NCI-H774 (cell line): Measurements from ENCODE around the gene POMGNT2.
"Not testable (repeated sequence)": the region's sequence is repeated elsewhere in the genome, so short reads cannot be mapped to it uniquely, and the experiment has no call there.

Source experiments
- DNase-seq: peaks from one replicate; lab custom pipeline; 2025; lab: John Stamatoyannopoulos, UW

Gene POMGNT2

DNA sequence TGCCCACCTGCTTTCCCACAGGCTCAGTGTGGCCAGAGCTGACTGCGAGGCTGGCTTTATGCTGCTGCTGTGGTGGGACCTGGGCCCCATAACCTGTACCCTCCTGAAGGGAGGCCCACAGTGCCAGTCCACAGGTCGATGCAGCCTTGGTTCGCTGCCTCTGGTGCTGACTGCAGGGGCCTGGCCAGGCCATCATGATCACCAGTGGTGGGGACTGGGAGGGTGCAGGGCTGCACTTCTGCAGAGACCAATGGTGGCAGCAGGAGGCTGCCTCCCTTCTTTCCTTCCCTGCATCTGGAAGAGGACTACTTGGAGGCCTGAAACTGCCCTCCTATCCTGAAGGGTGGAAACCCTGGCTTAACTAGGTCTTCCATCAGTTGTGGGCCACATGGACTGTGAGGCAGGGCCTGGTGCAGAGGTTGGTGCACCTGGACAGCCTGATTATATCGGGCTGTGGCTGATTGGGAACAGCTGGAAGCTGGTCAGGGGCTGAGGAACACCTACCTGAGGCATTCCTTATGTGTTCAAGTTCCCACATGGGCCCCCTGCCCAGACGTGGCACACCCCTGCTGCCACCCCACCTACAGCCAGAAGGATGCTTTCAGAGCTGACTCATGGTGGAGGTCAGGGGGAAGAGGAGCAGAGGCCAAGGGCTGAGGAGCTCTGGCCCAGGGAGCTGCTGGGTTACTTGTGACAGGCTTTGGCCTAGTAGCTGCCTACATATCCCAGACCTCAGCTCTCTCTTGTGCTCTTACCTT lies 29.8 kb downstream of the POMGNT2 start:
- no peak for DNase-seq

- no peak for DNase-seq
Measured at GRCh38 chr3:43074901-43075689, 30.8 kb downstream of the POMGNT2 start.

- DNase-seq: no peak
Measured at GRCh38 chr3:43074482-43074881, 31.4 kb downstream of the POMGNT2 start.

DNA sequence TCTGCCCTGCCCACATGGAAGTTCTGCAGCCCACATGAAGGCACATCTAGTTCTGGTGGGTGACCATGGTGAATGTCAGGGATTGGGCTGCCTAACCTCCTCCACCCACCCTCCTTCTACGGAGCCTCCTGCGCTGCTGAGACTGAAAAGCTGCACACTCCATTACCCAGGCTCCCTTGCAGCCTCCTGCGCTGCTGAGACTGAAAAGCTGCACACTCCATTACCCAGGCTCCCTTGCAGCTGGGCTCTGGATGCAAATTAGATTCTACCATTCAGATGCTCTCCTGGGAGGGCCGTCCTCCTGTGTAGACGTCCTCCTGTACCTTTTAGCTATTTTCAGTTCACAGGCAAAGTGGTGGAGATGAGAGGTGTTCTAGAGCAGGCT lies 32.1 kb downstream of the POMGNT2 start:
- no peak for DNase-seq

DNA sequence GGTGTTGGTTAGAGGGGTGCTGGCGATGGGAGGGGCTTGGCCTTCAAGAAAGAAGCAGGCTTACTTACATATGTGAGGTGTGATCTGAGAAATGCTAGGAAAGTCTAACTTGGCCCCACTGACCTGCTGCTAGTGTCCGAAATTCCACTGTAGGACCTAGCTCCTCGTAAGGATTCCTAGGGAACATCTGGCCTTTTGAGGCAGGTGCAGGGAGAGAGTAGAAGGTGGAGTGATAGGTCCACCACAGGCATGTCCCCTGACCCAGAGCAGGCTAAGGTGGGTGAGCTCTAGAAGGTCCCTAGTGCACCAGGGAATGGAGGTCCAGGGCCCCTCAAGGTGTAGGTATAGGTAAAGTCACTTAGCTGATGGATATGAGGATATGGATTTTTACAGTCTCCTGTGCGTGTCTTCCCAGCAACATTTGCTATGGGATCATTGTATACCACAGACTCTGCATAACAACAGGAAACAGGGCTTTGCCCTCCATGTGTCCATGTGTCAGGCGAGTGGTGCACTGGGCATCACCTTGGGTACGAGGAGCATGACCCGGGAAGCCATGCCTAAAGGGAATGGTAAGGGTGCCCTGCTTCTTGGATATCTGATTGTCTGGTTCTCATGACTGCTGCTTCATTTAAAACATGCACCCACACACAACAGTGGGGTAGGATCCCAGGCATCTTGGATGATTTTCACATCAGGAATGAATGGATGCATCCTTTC lies 32.6 kb downstream of the POMGNT2 start:
- no peak for DNase-seq

DNA sequence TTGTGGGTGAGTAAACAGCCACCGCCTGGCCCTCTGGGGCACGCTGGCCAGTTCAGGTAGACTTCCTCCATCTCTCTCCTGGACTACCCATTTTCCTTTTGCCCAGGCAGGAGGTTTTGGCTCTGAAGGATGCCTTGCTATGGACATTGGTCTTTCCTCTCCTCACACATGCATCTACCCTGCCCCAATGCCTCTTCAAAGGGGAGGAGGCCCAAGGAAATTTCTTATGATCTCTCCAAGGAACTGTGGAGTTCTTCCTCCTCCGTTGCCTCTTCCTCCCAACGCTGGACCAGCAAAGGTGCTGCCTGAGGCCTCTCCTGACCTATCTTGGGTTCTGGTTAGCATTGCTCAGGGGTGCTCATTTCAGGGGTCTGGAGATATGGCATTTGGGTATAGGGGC lies 33.5 kb downstream of the POMGNT2 start:
- DNase-seq: no peak

DNA sequence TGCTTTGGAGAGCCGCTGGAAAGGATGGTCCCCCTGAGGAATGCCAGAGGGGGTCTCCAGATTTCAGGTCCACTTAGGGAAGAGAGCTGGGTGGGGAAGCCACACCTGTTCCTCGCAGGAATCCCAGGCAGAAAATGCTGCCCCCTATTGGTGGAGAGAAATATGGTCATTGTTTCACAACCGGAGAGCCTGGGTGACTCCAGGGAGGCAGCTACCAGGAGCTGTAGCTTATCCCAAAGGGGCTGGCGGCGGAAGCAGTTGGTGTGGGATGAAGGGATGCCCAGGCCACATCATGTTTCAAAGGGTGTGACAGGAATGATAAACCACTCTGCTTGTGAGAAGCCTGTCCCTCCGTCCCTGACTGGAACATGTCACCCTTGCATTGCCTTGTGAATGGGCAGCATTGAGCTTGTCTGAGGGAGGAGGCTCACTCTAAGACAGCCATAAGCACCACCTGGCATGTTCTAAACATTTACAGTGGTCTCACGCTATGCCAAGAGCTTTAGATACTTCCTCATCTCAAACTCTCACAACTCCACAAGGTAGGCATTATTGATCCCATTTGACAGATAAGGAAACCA lies 34.5 kb downstream of the POMGNT2 start:
- DNase-seq: no peak

- not testable (repeated sequence) for DNase-seq
Measured at GRCh38 chr3:43070670-43071069, 35.2 kb downstream of the POMGNT2 start.

DNA sequence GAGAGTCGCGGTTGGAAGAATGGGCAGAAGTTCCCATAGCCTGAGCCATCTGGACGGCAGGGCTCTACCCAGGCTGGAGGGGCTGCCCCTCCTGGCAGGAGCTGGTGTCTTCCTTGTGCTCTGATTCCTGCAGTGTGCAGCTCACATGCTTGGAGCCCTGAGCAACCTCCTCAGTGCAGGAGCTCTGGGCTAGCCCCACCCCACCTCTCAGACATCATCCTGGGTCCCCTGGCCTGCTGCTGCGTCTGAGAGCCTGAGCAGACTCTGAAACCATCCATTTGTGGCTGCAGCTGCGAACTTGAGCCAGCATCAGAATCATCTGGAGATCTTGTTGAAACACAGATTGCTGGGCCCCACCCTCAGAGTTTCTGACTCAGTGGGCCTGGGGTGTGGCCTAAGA lies 42.8 kb downstream of the POMGNT2 start:
- no peak for DNase-seq

DNA sequence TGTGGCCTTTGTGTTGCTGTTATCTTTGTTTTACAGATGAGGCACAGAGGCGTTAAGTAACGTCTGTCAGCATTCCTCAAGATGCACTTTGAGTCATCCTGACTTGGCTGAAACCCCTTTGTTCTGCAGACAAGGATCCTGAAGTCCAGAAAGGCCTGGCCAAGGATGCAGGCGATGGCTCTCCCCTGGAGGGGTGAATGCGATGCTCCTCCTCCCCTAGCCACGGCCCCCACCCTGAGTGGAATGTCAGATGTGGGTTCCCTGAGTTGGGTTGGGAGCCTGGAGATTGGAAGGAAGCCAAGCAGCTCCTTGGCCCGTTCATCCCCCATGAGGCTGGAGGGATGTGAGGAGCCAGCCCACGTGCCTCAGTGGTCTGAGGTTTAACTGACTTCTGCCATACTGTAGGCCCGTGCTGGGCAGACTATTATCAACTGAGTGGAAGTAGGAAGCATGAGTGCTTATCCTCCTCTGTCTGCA lies 43.3 kb downstream of the POMGNT2 start:
- no peak for DNase-seq

DNA sequence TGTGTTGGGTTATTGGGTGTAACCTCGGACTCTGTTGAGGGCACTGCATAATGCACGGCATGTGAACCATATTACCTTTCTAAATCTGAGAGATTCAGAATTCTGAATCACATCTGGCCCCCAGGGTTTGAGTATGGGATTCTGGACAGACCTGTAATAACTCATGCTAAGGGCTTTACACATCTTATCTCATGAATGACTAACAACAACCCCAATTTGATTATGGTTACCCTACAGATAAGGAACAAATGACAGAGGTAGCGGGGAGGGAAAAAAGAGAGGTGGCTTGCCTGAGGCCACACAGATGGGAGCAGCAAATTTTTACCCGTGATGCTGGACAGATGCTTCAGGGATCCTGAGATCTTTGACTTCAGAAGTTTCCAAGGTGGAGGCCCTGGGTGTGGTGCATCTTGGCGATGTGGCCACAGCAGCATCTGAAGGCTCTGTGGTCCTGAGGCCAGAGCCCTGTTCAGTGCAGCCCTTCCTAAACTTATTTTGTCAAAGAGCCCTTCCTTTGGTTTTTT lies 43.8 kb downstream of the POMGNT2 start:
- no peak for DNase-seq

DNA sequence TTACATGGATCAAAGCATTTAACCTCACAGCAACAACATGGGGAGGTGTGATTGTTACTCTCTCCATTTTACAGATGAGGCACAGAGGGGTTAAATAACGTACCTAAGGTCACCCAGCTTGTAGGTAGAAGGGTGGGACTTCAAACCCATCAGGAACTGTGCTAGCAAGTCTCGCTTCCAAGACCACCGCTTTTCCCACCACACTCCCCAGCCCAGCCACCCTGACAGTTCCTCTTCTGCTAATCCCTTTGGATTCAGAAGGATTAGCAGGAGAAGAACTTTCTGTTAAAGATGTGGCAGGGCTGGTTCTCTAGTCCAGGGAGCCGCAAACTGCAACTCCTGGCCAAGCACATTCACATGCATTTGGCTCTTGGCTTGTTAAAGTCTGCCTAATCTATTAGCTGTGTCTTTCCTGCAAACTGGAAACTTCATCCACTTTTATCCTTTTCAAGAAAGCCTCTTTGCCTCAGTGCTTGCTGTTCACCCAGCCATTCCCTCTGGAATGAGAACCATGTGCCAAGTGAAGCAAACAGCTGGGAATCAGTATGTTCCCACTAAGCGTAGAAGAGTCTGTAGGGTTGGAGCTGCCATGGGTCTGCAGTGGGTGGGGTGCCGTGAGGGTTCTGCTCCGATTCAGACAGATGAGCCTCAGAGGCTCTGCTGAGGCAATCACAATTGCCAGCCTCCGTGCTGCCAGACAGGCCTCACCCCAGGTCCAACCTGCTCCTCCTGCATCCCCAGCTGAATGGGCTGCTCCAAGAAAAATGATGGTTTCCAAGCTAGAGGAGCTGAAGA lies 44.6 kb downstream of the POMGNT2 start:
- DNase-seq: no peak

GRCh38 chr3:43059456-43059855 lies 46.4 kb downstream of the POMGNT2 start:
- DNase-seq: no peak

GRCh38 chr3:43055806-43056770 lies 49.8 kb downstream of the POMGNT2 start:
- no peak for DNase-seq

DNA sequence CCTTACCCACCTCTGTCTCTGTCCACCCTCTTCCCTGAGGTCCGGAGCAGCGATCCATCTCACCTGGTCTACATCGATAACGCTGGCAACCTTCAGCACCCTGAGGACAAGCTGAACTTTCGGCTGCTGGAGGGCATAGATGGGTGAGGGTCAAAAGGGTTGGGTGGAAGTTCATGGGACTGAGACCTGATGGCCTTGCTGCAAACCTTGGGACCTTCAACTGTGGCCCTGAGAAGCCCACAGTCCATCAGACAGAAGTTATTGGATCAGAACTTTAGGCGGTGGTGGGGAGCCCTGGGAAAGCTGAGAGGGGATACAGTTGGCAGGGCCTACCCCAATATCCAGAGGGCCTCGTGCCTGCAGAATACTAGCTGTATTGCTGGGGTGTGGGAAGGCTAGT lies 50.5 kb downstream of the POMGNT2 start:
- no peak for DNase-seq

- no peak for DNase-seq
Measured at GRCh38 chr3:43054754-43055153, 51.1 kb downstream of the POMGNT2 start.

DNA sequence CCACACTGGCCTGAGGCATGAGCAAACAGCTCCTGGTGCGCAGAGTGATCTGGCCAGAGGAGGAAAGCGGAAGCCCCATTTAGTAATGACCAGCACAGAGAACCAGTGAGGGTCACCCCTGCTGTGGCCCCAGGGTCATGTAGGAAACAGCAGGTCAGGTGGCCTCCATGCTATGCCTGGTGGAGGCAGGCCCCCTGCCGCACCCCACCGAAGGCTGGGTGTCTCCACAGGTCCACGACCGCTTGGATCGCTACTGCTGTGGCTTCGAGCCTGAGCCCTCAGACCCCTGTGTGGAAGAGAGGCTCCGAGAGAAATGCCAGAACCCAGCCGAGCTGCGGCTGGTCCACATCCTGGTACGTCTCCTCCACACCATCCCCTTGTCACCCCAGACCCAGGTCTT lies 52.6 kb downstream of the POMGNT2 start:
- DNase-seq: no peak

DNA sequence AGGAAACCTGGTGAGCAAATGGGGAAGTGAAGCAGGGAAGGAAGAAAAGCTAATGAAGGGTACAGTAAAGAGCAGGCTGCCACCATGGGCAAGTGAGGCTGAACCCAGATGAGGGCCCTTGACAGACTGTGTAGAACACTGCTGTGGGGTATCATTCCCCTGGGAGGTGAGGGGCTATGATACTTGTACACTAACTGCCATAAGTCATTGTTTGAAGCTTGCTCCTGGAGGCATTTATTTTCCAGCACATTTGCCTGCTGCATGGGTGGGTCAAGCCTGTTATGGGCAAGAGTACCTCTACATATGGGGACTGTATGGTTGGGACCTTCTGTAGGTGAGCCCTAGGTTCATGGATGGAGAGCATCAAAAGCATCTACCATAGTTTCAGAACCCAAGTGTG lies 57.4 kb downstream of the POMGNT2 start:
- no peak for DNase-seq

GRCh38 chr3:43046583-43046982 lies 59.3 kb downstream of the POMGNT2 start:
- no peak for DNase-seq

- DNase-seq: not testable (repeated sequence)
Measured at GRCh38 chr3:43045079-43045478, 60.8 kb downstream of the POMGNT2 start.
